DMS79 treated with DMSO at 0.1 percent for 48 hours (cell line): ENCODE measurements around the gene SLC4A8.
"Not testable (repeated sequence)": the region's sequence is repeated elsewhere in the genome, so short reads cannot be mapped to it uniquely, and the experiment has no call there.

Experiments
- DNase-seq: peaks from one replicate; lab custom pipeline; 2025; lab: John Stamatoyannopoulos, UW

Gene SLC4A8

DNA sequence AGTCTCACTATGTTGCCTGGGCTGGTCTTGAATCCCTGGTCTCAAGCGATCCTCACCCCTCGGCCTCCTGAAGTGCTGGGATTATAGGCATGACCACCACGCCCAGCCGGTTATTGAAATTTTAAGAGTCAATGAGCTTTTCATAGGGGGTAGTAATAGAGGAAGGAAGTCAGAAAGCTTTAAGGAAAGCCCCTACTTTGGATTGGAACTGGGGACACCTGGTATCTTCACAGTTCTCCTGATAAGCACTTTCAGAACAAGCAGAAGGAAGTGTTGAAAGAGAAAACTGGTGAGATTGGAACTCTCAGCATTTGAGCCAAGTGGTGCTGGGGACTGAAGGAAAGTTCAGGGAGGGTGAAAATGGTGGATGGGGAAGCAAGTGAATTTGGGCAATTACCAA, 5.1 kb downstream of the SLC4A8 start:
- DNase-seq, result no peak

DNA sequence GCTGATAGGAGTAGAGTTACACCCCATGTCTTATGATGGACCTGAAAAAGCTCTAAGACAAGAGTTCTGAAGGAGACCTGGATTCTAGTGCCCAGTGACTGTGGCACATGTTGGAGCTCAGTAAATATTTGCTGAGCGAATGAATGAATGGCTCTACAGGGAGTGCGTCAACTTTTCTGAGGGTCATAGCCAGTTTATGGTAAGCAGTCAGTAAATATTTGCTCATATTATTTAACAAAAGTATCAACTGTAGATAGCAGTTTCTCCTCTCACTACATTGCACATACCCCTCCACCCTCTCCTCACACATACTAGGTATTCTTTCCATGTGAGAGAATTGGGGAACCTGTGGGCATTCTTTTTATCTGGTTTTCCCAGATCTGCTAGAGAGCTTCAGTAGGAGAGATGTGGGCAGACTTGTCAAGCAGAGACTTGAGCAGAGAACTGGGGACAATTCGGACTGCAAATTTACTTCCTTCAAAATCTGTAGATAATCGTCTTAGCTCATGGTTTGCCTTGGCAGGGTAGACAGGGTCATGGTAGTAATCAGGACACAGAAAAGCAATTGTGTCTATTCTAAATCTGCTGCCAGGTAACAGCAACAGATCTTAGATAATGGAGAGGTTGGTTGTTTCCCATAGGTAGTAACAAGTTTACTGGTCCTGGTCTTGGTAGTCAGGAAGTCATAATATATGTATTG, 5.7 kb downstream of the SLC4A8 start:
- DNase-seq, result no peak

DNA sequence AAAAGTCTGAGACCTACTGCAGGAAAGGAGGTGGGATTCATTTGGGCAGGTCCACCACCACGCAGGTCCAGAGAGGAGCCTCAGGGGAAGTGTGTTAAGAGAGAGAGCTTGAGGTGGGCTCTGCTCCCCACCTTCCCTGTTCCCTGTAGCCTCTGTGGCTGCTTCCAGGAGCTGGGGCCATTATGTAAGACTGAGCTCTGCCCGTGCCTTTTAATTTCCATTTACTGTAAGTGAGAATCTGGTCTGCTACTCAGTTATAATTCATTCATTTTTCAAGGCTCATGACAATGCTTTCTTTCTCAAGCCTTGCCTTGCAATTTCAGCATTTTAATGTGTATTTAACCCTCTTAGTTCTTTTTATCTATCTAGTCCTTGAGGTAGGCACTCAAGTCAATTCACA, 8.3 kb downstream of the SLC4A8 start:
- no peak for DNase-seq

DNA sequence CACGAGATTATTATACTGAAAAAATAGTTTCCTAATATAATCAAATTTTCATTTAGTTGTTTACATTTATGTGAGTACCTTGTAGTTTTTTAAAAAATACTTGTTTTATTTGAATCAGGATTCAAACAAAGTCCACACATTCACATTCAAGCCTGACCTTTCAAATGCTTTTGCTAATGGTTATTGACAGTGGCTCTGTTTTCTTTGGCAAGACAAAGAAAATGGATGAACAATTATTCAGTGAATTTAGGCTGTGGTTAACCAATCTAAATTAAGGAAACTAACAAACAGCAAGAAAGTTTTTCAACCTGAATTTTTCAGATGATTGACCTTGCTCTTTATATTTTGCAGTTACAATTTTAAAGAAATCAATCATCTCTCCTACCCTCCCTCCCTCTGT, 9.7 kb downstream of the SLC4A8 start:
- DNase-seq, result no peak

DNA sequence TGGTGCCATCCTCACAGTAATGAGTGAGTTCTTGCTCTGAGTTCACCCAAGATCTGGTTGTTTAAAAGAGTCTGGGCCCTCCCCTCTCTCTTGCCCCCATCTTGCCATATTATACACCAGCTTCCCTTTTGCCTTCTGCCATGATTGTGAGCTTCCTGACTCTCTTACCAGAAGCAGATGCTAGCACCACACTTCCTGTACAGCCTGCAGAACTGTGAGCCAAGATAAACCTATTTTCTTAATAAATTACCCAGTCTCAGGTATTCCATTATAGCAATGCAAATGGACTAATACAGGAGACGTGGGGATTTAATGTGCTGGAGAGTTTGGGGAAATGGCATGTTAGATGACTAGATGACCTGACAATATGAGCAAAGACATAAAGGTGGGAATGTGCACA, 12.8 kb downstream of the SLC4A8 start:
- DNase-seq, result no peak

DNA sequence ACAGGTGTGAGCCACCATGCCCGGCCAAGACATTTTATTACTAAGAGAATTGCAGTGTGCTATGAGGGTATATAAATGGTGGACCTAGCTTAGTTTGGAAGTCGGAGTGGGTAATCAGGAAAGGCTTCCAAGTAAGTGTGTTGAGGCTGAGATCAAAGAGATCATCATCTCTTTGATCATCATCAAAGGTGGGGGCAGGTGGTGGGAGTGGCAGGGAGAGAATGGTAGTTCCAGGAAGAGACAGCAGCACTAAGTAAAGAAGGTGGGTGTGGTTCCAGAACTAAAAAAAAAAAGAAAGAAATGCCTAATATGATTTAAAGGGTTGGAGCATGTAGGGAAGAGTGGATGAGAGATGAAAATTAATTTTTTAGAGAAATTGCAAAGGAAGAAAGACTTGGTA, 14.7 kb downstream of the SLC4A8 start:
- DNase-seq, result no peak

DNA sequence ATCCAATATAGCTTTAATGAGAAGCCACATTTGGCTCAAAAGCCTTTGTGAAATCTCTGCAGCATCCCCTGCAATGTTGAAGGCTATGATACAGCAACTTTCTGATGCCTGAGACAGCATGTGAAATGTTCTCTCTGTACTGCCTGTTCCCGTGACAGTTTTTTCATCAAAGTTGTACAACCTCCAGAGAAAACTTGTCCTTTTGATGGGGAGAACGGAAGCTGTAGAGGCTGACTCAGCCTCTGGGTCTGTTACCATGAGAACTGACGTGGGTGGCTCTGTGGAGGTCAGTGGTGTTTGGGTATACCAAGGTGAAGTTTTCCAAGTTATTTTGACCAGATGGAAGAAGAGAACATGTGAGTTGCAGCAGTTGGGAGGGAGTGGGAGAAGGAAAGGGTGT, 17.0 kb downstream of the SLC4A8 start:
- DNase-seq, result no peak

DNA sequence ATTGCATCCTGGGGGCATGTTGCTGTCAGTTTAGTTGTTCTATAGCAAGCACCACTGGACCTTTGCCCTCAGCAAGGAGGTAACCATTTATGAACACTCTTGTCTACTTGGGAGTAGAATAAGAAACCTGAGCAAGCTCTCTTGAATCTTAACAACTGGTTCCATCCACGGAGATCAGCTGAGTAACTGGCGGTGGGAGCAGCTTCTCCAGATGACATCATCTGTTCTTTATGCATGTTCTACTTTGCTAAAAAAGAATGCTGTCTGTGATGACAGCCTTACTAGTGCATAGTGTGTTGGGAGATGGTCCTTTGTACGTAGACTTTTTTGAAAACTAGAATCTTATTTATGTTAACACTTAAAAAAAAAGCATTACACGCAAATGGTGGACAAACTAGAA, 17.7 kb downstream of the SLC4A8 start:
- DNase-seq, result no peak

DNA sequence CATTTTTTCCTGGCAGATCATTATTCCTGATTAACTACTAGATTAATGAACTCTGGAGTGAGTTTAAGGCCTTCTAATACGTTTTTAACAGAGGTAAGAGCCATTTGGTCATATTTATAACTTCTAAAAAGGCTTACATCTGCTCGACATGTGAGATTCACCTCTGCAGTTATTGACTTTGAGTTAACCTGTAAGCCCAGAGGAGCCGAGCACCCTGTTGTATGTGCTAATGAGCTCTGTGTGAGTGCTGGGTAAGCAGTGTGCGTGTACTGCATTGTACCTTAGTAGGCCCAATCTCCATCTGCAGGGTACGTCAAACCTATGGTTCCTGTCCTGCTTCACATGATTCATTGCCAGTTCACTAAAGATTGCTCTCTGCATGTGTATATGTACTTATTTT, 18.9 kb downstream of the SLC4A8 start:
- DNase-seq, result no peak

DNA sequence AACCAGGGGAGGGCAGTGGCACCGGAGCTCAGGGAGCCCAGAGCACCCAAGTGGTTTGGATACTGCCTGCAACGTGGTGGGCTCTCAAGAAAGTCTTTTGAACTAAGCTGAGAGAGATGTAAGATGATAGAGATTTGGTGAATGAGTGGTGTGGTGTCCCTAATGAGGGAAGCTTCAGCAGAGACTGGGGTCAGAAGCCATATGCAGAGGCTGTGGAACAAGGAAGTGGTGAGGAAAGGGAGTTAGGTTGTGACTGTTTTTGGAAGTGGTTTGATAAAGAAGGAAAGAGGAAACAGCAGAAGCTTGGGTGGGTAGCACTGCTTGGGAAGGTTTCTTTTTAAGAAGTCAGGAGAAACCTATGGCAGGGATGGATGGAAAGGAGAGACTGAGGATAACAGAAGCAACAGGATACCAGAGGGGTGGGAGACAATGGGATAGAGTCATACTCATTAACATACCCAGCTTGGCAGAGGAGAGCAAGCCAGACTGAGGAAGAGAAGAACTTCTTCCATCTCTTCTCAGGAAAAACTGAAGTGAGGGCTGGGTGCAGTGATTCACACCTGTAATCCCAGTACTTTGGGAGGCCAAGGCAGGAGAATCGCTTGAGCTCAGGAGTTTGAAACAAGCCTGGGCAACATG, 24.1 kb downstream of the SLC4A8 start:
- no peak for DNase-seq

DNA sequence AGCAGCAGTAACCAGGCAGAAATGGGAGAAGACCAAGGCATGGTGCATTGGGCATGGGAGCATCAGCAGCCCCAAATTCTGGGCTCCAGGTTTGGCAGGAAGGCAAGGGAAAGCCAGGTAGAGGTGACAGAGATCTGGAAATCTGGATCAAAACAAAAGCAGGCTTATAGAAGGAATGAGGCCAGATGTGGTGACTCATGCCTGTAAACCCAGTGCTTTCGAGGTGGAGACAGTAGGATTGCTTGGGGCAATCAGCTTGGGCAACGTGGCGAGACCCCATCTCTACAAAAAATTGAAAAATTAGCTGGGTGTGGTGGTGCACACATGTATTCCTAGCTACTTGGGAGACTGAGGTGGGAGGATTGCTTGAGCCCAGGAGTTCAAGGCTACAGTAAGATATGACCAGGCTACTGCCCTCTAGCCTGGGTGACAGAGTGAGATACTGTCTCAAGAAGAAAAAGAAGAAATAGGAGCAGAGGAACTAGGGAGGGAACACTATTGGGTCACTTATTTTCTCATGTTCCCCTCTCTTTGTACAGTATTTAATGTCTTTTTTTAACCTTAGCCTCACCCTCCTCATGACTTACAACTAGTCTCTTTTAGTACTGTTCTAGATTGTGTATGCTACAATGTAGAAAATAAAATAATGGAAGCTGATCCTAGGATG, 25.1 kb downstream of the SLC4A8 start:
- no peak for DNase-seq

DNA sequence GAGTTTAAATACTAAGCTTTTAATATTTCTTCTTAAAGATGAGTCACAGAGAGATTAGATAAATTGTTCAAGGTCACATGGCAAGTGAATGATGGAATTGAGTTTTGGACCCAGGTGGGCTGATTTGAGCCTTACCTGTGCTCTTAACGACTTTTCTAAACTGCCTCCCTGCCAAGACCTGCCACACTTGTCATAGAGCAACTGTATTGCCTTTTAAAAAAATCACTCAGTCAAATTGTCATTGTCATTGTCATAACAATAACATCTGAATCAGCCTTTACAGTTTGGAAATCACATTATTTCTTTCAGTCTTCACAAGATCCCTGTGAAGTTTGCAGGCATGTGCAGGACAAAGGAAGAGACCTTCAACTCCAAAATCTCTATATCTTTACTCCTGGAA, 25.7 kb downstream of the SLC4A8 start:
- DNase-seq, result no peak

DNA sequence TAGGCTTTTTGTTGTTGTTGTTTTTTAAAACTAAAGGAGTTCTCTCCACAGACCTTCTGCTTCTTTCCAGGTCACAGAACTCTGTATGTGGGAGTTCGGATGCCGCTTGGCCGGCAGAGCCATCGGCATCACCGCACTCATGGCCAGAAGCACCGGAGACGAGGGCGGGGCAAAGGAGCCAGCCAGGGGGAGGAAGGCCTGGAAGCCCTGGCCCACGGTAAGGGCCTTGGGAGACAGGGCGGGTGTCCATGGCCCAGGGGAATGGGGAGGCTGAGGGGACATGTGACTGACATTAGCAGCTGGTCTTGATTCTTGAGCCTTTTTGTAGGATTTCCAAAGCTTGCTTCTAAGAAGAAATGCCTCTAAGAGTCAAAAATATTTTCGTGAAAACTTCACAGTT, 26.2 kb downstream of the SLC4A8 start:
- DNase-seq, result no peak

DNA sequence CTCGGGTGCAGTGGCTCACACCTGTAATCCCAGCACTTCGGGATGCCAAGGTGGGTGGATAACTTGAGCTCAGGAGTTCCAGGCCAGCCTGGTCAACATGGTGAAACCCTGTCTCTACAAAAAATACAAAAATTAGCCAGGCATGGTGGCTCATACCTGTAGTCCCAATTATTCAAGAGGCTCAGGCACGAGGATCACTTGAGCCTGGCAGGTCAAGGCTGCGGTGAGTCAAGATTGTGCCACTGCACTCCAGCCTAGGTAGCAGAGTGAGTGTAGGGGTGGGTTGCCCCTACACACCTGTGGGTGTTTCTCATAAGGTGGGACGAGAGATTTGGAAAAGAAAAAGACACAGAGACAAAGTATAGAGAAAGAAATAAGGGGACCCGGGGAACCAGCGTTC, 29.4 kb downstream of the SLC4A8 start:
- not testable (repeated sequence) for DNase-seq

DNA sequence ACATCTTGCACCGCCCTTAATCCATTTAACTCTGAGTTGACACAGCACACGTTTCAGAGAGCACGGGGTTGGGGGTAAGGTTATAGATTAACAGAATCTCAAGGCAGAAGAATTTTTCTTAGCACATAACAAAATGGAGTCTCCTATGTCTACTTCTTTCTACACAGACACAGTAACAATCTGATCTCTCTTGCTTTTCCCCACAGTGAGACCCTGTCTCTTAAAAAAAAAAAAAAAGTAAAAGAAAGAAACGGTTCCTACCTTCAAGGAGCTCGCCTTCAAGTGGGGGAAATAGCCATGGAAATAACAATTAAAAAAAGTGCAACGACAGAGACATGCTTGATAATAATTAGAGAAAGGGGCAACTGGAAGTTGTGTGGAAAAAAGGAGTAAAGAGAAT, 30.4 kb downstream of the SLC4A8 start:
- not testable (repeated sequence) for DNase-seq

DNA sequence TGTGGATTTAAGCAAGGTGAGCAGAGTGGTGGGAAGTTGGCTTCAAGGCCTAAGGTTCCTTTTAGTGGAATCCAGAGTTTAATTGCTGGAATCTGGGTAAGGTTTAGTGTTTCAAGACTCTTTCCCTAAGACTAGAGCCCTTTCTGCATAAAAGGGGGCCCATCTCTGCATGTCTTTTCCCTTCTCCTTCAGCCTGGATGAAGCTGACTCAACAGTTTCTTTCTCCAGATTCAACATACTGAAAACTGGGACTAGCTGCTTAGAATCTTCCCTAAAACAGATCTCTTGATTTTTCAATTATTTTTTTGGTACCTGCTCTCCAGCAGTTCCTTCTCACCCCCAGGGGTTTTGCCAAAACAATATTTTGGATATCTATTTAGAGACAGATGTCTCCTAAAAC, 34.0 kb downstream of the SLC4A8 start:
- no peak for DNase-seq

DNA sequence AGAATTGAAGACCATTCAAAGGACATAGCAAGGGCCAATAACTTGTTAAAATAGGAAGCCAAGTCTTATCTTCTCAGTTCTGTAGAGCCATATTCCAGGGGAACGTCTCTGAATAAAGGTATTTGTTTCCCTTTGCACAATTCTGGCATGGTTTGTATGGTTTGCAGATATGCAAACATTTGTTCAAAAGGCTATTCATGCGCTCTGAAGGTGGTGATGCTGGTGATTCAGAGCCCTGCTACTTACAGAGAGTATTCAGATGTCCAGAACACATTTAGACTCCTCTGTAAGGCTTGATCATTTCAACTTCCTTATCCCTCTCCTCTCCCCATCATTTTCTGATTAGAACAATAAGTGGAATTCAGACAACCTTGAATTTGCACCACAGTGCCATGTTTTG, 35.9 kb downstream of the SLC4A8 start:
- DNase-seq, result no peak

DNA sequence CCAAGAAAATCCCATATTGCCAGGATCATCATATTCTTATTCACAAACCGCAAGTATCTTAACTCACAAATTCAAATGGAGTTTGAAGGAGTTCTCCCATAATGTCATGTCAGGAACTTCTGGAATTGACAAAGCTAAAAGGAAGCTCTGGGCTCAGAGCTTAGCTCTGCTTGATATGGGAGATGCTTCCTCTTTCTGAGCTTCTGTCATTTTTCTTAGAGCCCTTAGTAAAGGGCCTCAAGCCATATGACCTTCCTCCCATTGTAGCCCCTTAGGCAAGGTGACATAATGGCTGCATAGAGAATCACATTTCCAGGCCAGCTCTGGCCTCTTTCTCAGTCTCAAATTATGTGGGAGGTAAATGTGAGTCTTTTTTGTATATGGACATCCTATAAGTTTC, 40.9 kb downstream of the SLC4A8 start:
- no peak for DNase-seq

DNA sequence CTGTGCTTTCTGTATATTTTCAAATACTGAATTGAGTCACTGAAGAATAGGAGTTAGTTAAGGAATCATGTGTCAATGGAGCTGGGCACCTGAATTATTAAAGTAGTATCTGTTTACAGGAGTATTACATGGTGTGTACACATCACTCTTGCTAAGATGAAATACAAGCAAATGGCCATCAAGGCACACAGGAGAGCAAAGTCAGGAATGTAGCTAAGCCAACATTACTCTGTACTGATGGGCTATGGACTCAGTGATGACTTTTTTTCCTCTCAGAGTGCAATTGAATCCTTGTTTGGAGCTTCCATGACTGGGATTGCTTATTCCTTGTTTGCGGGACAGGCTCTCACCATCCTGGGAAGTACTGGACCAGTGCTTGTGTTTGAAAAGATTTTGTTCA, 45.5 kb downstream of the SLC4A8 start:
- DNase-seq, result no peak

DNA sequence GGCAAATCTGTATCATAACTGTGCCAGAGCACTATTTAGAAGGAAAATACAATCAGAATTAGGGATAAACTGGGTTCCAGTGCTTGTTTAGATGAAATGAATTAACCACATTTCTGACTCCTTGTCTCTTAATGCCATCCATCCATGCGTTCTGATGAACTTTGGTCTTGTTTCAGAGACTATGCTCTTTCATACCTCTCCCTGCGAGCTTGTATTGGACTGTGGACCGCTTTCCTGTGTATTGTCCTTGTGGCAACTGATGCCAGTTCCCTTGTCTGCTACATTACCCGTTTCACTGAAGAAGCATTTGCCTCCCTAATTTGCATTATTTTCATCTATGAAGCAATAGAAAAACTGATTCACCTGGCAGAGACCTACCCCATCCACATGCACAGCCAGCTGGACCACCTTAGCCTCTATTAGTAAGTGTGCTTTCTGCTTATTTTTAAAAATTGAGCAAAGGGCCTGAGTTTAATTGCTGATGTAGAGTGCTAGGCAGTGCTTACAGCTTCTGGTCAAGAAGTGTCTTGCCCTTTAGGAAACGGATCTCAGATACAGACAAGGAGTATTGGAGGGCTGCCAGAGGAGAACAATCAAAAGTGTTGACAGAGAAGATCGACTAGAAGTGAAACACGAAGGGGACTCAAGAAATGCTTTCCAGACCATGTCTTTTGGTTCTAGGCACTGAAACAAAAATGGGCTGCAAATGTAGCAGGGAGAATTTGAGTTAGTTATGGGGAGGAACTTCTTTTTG, 46.7 kb downstream of the SLC4A8 start:
- no peak for DNase-seq

DNA sequence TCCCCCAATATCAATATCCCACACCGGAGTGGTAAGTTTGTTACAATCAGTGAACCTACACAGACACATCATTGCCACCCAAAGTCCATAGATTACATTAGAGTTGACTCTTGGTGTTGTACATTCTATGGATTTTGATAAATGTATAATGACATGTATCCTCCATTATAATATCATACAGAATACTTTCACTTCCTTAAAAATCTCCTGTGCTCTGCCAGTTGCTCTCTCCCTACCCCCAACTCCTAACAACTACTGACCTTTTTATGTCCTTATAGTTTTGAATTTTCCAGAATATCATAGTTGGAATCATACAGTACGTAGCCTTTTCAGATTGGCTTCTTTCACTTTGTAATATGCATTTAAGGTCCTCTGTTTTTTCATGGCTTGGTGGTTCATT, 48.4 kb downstream of the SLC4A8 start:
- no peak for DNase-seq

DNA sequence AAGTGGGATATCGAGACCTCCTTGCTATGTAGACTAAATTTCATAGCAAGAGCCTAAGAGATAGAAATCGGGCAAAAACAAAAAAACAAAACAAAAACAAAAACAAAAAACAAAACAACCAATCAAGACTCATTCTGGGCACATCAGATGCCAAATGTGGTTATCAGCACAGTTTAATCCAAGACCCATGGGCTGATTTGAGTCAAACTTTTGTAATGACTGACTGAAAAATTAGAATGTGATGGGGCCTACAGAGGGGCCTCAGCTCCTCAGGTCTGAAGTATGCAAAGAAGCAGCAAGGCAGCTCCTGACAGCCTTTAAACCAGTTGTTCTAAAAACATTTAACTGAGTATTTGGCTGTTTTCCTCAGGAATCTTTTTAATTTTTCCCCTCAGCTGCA, 49.3 kb downstream of the SLC4A8 start:
- DNase-seq, result no peak

DNA sequence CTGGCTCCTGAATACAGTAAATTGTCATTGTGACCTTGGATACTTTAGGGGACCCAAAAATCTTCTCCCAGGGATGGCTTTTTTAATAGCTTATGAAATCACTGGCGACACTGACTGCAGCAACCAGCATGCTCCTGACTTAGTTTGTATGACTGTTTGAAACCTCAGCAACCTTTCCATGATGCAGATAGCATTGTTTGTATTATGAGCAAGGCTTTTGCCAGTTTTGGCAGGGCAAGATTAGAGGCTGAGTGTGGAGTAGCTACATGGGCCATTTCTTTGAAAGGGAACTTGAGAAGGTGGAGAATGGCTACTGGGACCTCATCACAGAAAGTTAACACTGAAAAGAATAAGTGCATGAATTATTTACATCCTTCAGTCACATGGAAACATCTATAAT, 50.9 kb downstream of the SLC4A8 start:
- DNase-seq, result no peak
